HepG2 (cell line): Measurements from ENCODE around the gene RPGRIP1. TPM values are rescaled to one million over a fixed set of nuclear protein-coding genes. Genes with fewer than 3 reads are reported as not detected.
"Not testable (repeated sequence)": the region's sequence is repeated elsewhere in the genome, so short reads cannot be mapped to it uniquely, and the experiment has no call there.

Experiments
- ATAC-seq: fragments of 200-7000 bp; cut with Tn5 transposase; 3 replicates; pipeline ENCODE4 v1.9.1; 2020; ENCODE audit warnings: mild to moderate bottlenecking, moderate library complexity
- BruUV-seq: library from RNA; stranded (reverse); fragments of 400-500 nt; replicated peaks from 2 replicates; lab custom pipeline; 2021; lab: Mats Ljungman, UMichigan
- CTCF ChIA-PET: fragments of 300-600 bp; formaldehyde crosslinking; extraction: SDS; loops from one replicate; lab custom pipeline; 2021; ENCODE audit warnings: low total read pairs, inconsistent platforms, low intra/inter-chr PET ratio; lab: Yijun Ruan, JAX
- POLR2A ChIA-PET: fragments of 350-600 bp; sonication (Branson Sonifier 250); formaldehyde crosslinking; loops from one replicate; lab custom pipeline; 2020; ENCODE audit warnings: antibody characterized with exemption, inconsistent platforms; lab: Yijun Ruan, JAX
- DNase-seq: peaks from one replicate; pipeline ENCODE4 v3.0.0-alpha.2; 2015; ENCODE audit warnings: low spot score
- FAIRE-seq: peaks from 3 replicates; lab custom pipeline; 2011; peaks lifted over from hg19 to GRCh38; lab: Jason Lieb, UNC
- H2AFZ ChIP-seq: one replicate; pipeline ENCODE4 v1.6.1; 2011; ENCODE audit warnings: low read length, inconsistent platforms
- H3K27ac ChIP-seq: fragments of 300-600 bp; 3 replicates; pipeline ENCODE4 v1.8.0; 2011; ENCODE audit warnings: mixed run types, mild to moderate bottlenecking, mixed read lengths, low read length, inconsistent platforms; ENCODE audit not compliant: insufficient read depth; ENCODE audit errors: extremely low read length
- H3K27me3 ChIP-seq, 2 experiments: fragments of 200-600 bp in 1 of 2; 2 replicates in 1 of 2; 3 replicates in 1 of 2; pipeline versions ENCODE4 v1.6.0 to v1.8.0; 2011; ENCODE audit warnings: low read length in 2 of 2, mild to moderate bottlenecking in 2 of 2, moderate library complexity in 2 of 2, inconsistent platforms in 1 of 2; ENCODE audit not compliant: insufficient read depth in 2 of 2, control insufficient read depth in 1 of 2
- H3K36me3 ChIP-seq, 2 experiments: fragments of 200-600 bp in 1 of 2; replicated peaks in 1 of 2; 2 replicates in 1 of 2; 3 replicates in 1 of 2; pipeline versions ENCODE4 v1.5.1 to v1.8.0; 2011; ENCODE audit warnings: low read length in 2 of 2, inconsistent platforms in 1 of 2; ENCODE audit not compliant: insufficient read depth in 2 of 2, control insufficient read depth in 1 of 2
- H3K4me1 ChIP-seq: 2 replicates; pipeline ENCODE4 v1.5.1; 2012; ENCODE audit warnings: low read length, inconsistent platforms; ENCODE audit not compliant: insufficient read depth
- H3K4me2 ChIP-seq: 2 replicates; pipeline ENCODE4 v1.6.0; 2011; ENCODE audit warnings: low read depth, low read length, inconsistent platforms
- H3K4me3 ChIP-seq, 3 experiments: fragments of 200-600 bp in 1 of 3; sonication (generic), shearing (Covaris generic) in 1 of 3; replicated peaks in 1 of 3; 2 replicates each; pipeline ENCODE4 v1.5.1; 2011 to 2016; ENCODE audit warnings: low read length in 3 of 3, inconsistent platforms in 2 of 3, low read depth in 2 of 3, mild to moderate bottlenecking in 2 of 3, control low read depth in 1 of 3, mixed read lengths in 1 of 3; ENCODE audit not compliant: insufficient read depth in 1 of 3
- H3K79me2 ChIP-seq: one replicate; pipeline ENCODE4 v1.6.1; 2011; ENCODE audit warnings: low read length, inconsistent platforms; ENCODE audit not compliant: insufficient read depth
- H3K9ac ChIP-seq: 2 replicates; pipeline ENCODE4 v1.6.0; 2011; ENCODE audit warnings: mild to moderate bottlenecking, low read depth, low read length, inconsistent platforms; ENCODE audit not compliant: insufficient read depth
- H3K9me3 ChIP-seq: 2 replicates; pipeline ENCODE4 v1.5.1; 2012; ENCODE audit warnings: mild to moderate bottlenecking, low read length
- H4K20me1 ChIP-seq: 2 replicates; pipeline ENCODE4 v1.6.0; 2011; ENCODE audit warnings: inconsistent platforms, mild to moderate bottlenecking, low read length, moderate library complexity; ENCODE audit not compliant: insufficient read depth
- ARHGAP35 ChIP-seq: sonication (generic); formaldehyde crosslinking; IDR thresholded peaks from 2 replicates; pipeline ENCODE4 v1.9.0; 2022; ENCODE audit warnings: mild to moderate bottlenecking, inconsistent platforms, moderate library complexity, missing genetic modification reagents, borderline replicate concordance
- E2F1 ChIP-seq: sonication (generic); formaldehyde crosslinking; IDR thresholded peaks from 2 replicates; pipeline ENCODE4 v1.5.0; 2020; ENCODE audit warnings: missing genetic modification reagents
- EEA1 ChIP-seq: sonication (generic); formaldehyde crosslinking; IDR thresholded peaks from 2 replicates; pipeline ENCODE4 v1.5.1; 2020; ENCODE audit warnings: mild to moderate bottlenecking, missing genetic modification reagents, borderline replicate concordance
- KLF13 ChIP-seq: sonication (generic); formaldehyde crosslinking; IDR thresholded peaks from 2 replicates; pipeline ENCODE4 v1.4.0; 2020; ENCODE audit warnings: mild to moderate bottlenecking, missing genetic modification reagents
- PAF1 ChIP-seq: IDR thresholded peaks from 2 replicates; pipeline ENCODE4 v1.6.1; 2016; ENCODE audit warnings: missing genetic modification reagents, missing compliant biosample characterization
- POLR2AphosphoS5 ChIP-seq: IDR thresholded peaks from 2 replicates; pipeline ENCODE4 v1.6.1; 2012; ENCODE audit warnings: low read depth, low read length
- REL ChIP-seq: sonication (generic); formaldehyde crosslinking; conservative IDR thresholded peaks from 2 replicates; pipeline ENCODE4 v1.8.0; 2022; ENCODE audit warnings: mild to moderate bottlenecking, missing genetic modification reagents, moderate library complexity
- ZNF337 ChIP-seq: sonication (generic); formaldehyde crosslinking; IDR thresholded peaks from 2 replicates; pipeline ENCODE4 v1.5.1; 2020; ENCODE audit warnings: missing genetic modification reagents, low read depth, mild to moderate bottlenecking, borderline replicate concordance
- ZNF891 ChIP-seq: sonication (generic); formaldehyde crosslinking; IDR thresholded peaks from 2 replicates; pipeline ENCODE4 v1.5.0; 2020; ENCODE audit warnings: mild to moderate bottlenecking, missing genetic modification reagents
- WGBS: methylation state at CpG from one replicate; pipeline ENCODE4 v1.1.6; 2017; ENCODE audit warnings: low lambda C conversion rate; 5-methylcytosine and 5-hydroxymethylcytosine counted together
- in situ Hi-C: cut with HindIII; loops from 2 replicates; pipeline ENCODE4 v1.10.0; 2017; ENCODE audit warnings: low pct_unique_long_range_greater_than_20kb; ENCODE audit not compliant: extremely low pct_ligation_motif_present
- intact Hi-C: fragments of 100-400 bp; cut with micrococcal nuclease; formaldehyde crosslinking; loops from one replicate; pipeline ENCODE4 v1.10.0; 2022; ENCODE audit not compliant: unreplicated experiment
- polyA plus RNA-seq, 8 experiments: library from polyadenylated mRNA; depleted of rRNA in 3 of 8; stranded (reverse) in 7 of 8; unstranded in 1 of 8; fragments of >200 nt; fragmentation: Illumina TruSeq in 4 of 8; extraction: Trizol in 4 of 8; gene quantifications; 2 replicates each; pipeline versions ENCODE4 v1.2.1 to v1.2.3, GENCODE V29; 2011 to 2016; ENCODE audit warnings: low read depth in 4 of 8, missing spikeins in 1 of 8, mixed read lengths in 1 of 8; ENCODE audit not compliant: insufficient read depth in 1 of 8
- total RNA-seq, 5 experiments: library from RNA; depleted of rRNA; stranded (reverse); fragments of >200 nt; fragmentation: Illumina TruSeq; extraction: Trizol; gene quantifications; 2 replicates each; pipeline ENCODE4 v1.2.3, GENCODE V29; 2016; ENCODE audit warnings: low read depth in 1 of 5

The RPGRIP1 gene
- total and polyA plus RNA-seq, 2 of the 13 experiments (the other 11 are each of a cell fraction or from before 2014, with no cell fraction given): 0.13 to 1.1 TPM

- TF ChIP-seq EEA1 (CRISPR knock-in tag): peak; percentile 30; the same call in 1 of the 2 replicates
- peak; percentile 87 for TF ChIP-seq E2F1 (CRISPR knock-in tag)
- TF ChIP-seq KLF13: no peak
- TF ChIP-seq PAF1 (CRISPR knock-in tag): 0 out of 2 replicates have a peak, but pooled peaks have one; percentile 19
- TF ChIP-seq ZNF337 (CRISPR knock-in tag): 0 out of 2 replicates have a peak, but pooled peaks have one; percentile 53
- peak; percentile 99 for TF ChIP-seq POLR2AphosphoS5
- peak; percentile 96 for TF ChIP-seq ZNF891
- TF ChIP-seq ARHGAP35 (CRISPR knock-in tag): peak; percentile 20; the same call in 1 of the 2 replicates
- TF ChIP-seq REL: no peak
These were observed 10.4 kb upstream of the RPGRIP1 start, which contains the start of gene HNRNPC (continued) for GRCh38 chr14:21269252-21270046.

DNA sequence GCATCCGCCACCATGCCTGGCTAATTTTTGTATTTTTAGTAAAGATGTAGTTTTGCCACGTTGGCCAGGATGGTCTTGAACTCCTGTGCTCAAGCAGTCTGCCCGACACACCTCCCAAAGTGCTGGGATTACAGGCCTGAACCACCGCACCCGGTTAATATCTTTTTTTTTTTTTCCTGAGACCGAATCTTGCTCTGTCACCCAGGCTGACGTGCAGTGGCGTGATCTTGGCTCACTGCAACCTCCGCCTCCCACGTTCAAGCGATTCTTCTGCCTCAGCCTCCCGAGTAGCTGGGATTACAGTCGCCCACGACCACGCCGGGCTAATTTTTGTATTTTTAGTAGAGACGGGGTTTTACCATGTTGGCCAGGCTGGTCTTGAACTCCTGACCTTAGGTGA is 7.2 kb upstream of the RPGRIP1 start:
- not testable (repeated sequence) for H2AFZ ChIP-seq

More for the DNA sequence above, 7.2 kb upstream of the RPGRIP1 start:
- Histone ChIP-seq H3K4me1 (peaks cover 26% of the 10 kb centered on the region), H4K20me1 (peaks cover 14% of the 10 kb centered on the region), H3K79me2 (peaks cover 20% of the 10 kb centered on the region)
- intact Hi-C loops, H3K9me3 ChIP-seq, H3K27me3 ChIP-seq, FAIRE-seq, H3K36me3 ChIP-seq, ATAC-seq, H3K27ac ChIP-seq, BruUV-seq, in situ Hi-C loops, DNase-seq, POLR2A ChIA-PET, H3K4me3 ChIP-seq, H3K9ac ChIP-seq, CTCF ChIA-PET, H3K4me2 ChIP-seq: not testable (repeated sequence)
- WGBS: 90% methylated on average over 17 of the region's 17 CpGs
